Subcutaneous abdominal adipose tissue (tissue), 5 donors: ENCODE results near the gene SLC37A1.

Source experiments
- H3K27ac ChIP-seq: one replicate; pipeline ENCODE4 v1.7.0; 2013; ENCODE audit warnings: low read depth, mild to moderate bottlenecking, inconsistent platforms, low read length, moderate library complexity
- H3K27me3 ChIP-seq, 5 donors: one replicate each; pipeline ENCODE4 v1.7.0; 2013; ENCODE audit warnings: low read length in 5 of 5, inconsistent platforms in 1 of 5; ENCODE audit not compliant: control insufficient read depth in 5 of 5, insufficient read depth in 4 of 5
- H3K36me3 ChIP-seq, 5 donors: one replicate each; pipeline ENCODE4 v1.7.0; 2013; ENCODE audit warnings: low read length in 5 of 5; ENCODE audit not compliant: control insufficient read depth in 5 of 5, insufficient read depth in 5 of 5
- H3K4me1 ChIP-seq, 5 donors: one replicate each; pipeline ENCODE4 v1.7.0; 2013; ENCODE audit warnings: low read length in 5 of 5, mild to moderate bottlenecking in 3 of 5, moderate library complexity in 1 of 5; ENCODE audit not compliant: control insufficient read depth in 5 of 5, insufficient read depth in 5 of 5
- H3K4me3 ChIP-seq, 5 donors: one replicate each; pipeline ENCODE4 v1.7.0; 2013; ENCODE audit warnings: low read length in 5 of 5, low read depth in 1 of 5
- H3K9ac ChIP-seq, 5 donors: one replicate each; pipeline ENCODE4 v1.7.0; 2013; ENCODE audit warnings: low read length in 5 of 5, mild to moderate bottlenecking in 4 of 5, moderate library complexity in 3 of 5
- H3K9me3 ChIP-seq, 5 donors: one replicate each; pipeline ENCODE4 v1.7.0; 2013; ENCODE audit warnings: low read length in 5 of 5; ENCODE audit not compliant: control insufficient read depth in 5 of 5
- donor health status: healthy.
- donor health status: healthy.
- donor health status: healthy.
- donor health status: healthy.
- donor health status: healthy.

Gene SLC37A1

GRCh38 chr21:42524341-42525028 lies 10.8 kb downstream of the SLC37A1 start:
- H3K4me1 ChIP-seq, result peaks cover 3 to 27% (median 19%) of the 10 kb centered on the region in 5 donors
- no peaks in the 10 kb centered on the region for H3K27me3 ChIP-seq
- no peaks in the 10 kb centered on the region for H3K9me3 ChIP-seq
- H3K27ac ChIP-seq, result peak overlapping the region; percentile 30
- no peak overlapping the region for H3K9ac ChIP-seq
- H3K4me3 ChIP-seq, result peak overlapping the region in 4 of 5 donors; percentile 7 to 36 (median 14)
- peaks cover 0 to 19% (median 9%) of the 10 kb centered on the region in 5 donors for H3K36me3 ChIP-seq

GRCh38 chr21:42525029-42525581 lies 11.5 kb downstream of the SLC37A1 start:
- H3K4me1 ChIP-seq, result peaks cover 3 to 27% (median 19%) of the 10 kb centered on the region in 5 donors
- peak overlapping the region in 4 of 5 donors; percentile 7 to 36 (median 14) for H3K4me3 ChIP-seq

GRCh38 chr21:42525676-42526378 lies 12.2 kb downstream of the SLC37A1 start:
- no peak overlapping the region for H3K9ac ChIP-seq
- no peak overlapping the region for H3K4me3 ChIP-seq
- no peaks in the 10 kb centered on the region for H3K9me3 ChIP-seq
- H3K27ac ChIP-seq, result no peak overlapping the region
- no peaks in the 10 kb centered on the region for H3K27me3 ChIP-seq
- peaks cover 0 to 13% (median 9%) of the 10 kb centered on the region in 5 donors for H3K36me3 ChIP-seq
- peaks cover 3 to 27% (median 19%) of the 10 kb centered on the region in 5 donors for H3K4me1 ChIP-seq

More at GRCh38 chr21:42525029-42525581, 11.5 kb downstream of the SLC37A1 start:
- Histone ChIP-seq H3K27me3 (no peaks in the 10 kb centered on the region), H3K9me3 (no peaks in the 10 kb centered on the region), H3K27ac (peak overlapping the region; percentile 30), H3K36me3 (peaks cover 0 to 18% (median 9%) of the 10 kb centered on the region in 5 donors), H3K9ac (no peak overlapping the region)

GRCh38 chr21:42526379-42526727 lies 12.7 kb downstream of the SLC37A1 start:
- no peak overlapping the region for H3K27ac ChIP-seq
- H3K4me3 ChIP-seq, result no peak overlapping the region
- no peak overlapping the region for H3K9ac ChIP-seq
- H3K36me3 ChIP-seq, result peaks cover 0 to 12% (median 9%) of the 10 kb centered on the region in 5 donors
- no peaks in the 10 kb centered on the region for H3K27me3 ChIP-seq
- H3K9me3 ChIP-seq, result no peaks in the 10 kb centered on the region
- H3K4me1 ChIP-seq, result peaks cover 3 to 27% (median 19%) of the 10 kb centered on the region in 5 donors

- peak overlapping the region in 1 of 5 donors; percentile 47 for H3K4me3 ChIP-seq
- H3K36me3 ChIP-seq, result peaks cover 0 to 9% (median 8%) of the 10 kb centered on the region in 5 donors
- no peaks in the 10 kb centered on the region for H3K27me3 ChIP-seq
- no peaks in the 10 kb centered on the region for H3K9me3 ChIP-seq
- peaks cover 3 to 27% (median 19%) of the 10 kb centered on the region in 5 donors for H3K4me1 ChIP-seq
- H3K9ac ChIP-seq, result no peak overlapping the region
- no peak overlapping the region for H3K27ac ChIP-seq
Observed at GRCh38 chr21:42527127-42527488, 13.5 kb downstream of the SLC37A1 start.

GRCh38 chr21:42527489-42528158 lies 14.0 kb downstream of the SLC37A1 start:
- peaks cover 3 to 30% (median 20%) of the 10 kb centered on the region in 5 donors for H3K4me1 ChIP-seq

GRCh38 chr21:42530167-42530518 lies 16.5 kb downstream of the SLC37A1 start:
- no peak overlapping the region for H3K27ac ChIP-seq
- peaks cover 0 to 3% (median 0%) of the 10 kb centered on the region in 5 donors for H3K36me3 ChIP-seq
- no peaks in the 10 kb centered on the region for H3K9me3 ChIP-seq
- peaks cover 0 to 2% (median 0%) of the 10 kb centered on the region in 5 donors for H3K27me3 ChIP-seq
- H3K4me3 ChIP-seq, result no peak overlapping the region
- H3K4me1 ChIP-seq, result peaks cover 2 to 44% (median 14%) of the 10 kb centered on the region in 5 donors
- H3K9ac ChIP-seq, result no peak overlapping the region

More at GRCh38 chr21:42527489-42528158, 14.0 kb downstream of the SLC37A1 start:
- H3K27me3 ChIP-seq, result no peaks in the 10 kb centered on the region
- H3K4me3 ChIP-seq, result peak overlapping the region in 4 of 5 donors; percentile 36 to 48 (median 46)
- H3K36me3 ChIP-seq, result peaks cover 0 to 8% (median 5%) of the 10 kb centered on the region in 5 donors
- H3K27ac ChIP-seq, result no peak overlapping the region
- no peaks in the 10 kb centered on the region for H3K9me3 ChIP-seq
- peak overlapping the region in 2 of 5 donors; percentile 28 to 53 for H3K9ac ChIP-seq

GRCh38 chr21:42531771-42532170 lies 18.1 kb downstream of the SLC37A1 start:
- Histone ChIP-seq H3K4me3 (no peak overlapping the region), H3K27me3 (peaks cover 0 to 2% (median 0%) of the 10 kb centered on the region in 5 donors), H3K9me3 (no peaks in the 10 kb centered on the region), H3K36me3 (peaks cover 0 to 12% (median 2%) of the 10 kb centered on the region in 5 donors), H3K27ac (no peak overlapping the region), H3K4me1 (peaks cover 2 to 46% (median 14%) of the 10 kb centered on the region in 5 donors), H3K9ac (no peak overlapping the region)

GRCh38 chr21:42532466-42533181 lies 19.0 kb downstream of the SLC37A1 start:
- Histone ChIP-seq H3K9ac (no peak overlapping the region), H3K4me3 (peak overlapping the region in 1 of 5 donors; percentile 51)

More at GRCh38 chr21:42532466-42533181, 19.0 kb downstream of the SLC37A1 start:
- peaks cover 0 to 2% (median 0%) of the 10 kb centered on the region in 5 donors for H3K27me3 ChIP-seq
- no peak overlapping the region for H3K27ac ChIP-seq
- peaks cover 2 to 42% (median 10%) of the 10 kb centered on the region in 5 donors for H3K4me1 ChIP-seq
- no peaks in the 10 kb centered on the region for H3K9me3 ChIP-seq
- peaks cover 0 to 15% (median 2%) of the 10 kb centered on the region in 5 donors for H3K36me3 ChIP-seq
